HG03039 (cell line): Measurements from ENCODE around the gene A4GNT.
"Not testable (repeated sequence)": the region's sequence is repeated elsewhere in the genome, so short reads cannot be mapped to it uniquely, and the experiment has no call there.

Source experiments
- ATAC-seq: cut with Tn5 transposase; IDR thresholded peaks from one replicate; pipeline ENCODE4 v1.9.1; 2021; ENCODE audit warnings: mild to moderate bottlenecking, moderate library complexity; ENCODE audit not compliant: unreplicated experiment

The A4GNT gene

DNA sequence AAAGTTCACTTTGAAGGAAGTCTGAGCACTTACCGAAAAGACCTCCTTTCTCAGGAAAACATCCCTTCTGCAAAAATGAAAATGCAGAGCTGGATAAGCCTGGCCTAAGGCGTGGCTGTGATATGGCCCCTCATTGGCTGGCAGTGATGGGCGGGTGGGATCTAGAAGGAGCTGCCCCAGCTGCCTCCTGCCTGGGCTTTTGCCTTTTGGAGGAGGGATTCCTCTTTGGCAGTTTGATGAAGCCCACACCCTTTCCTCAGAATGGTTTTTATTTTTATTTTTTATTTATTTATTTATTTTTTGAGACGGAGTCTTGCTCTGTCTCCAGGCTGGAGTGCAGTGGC, 12.8 kb downstream of the A4GNT start:
- ATAC-seq = no peak

DNA sequence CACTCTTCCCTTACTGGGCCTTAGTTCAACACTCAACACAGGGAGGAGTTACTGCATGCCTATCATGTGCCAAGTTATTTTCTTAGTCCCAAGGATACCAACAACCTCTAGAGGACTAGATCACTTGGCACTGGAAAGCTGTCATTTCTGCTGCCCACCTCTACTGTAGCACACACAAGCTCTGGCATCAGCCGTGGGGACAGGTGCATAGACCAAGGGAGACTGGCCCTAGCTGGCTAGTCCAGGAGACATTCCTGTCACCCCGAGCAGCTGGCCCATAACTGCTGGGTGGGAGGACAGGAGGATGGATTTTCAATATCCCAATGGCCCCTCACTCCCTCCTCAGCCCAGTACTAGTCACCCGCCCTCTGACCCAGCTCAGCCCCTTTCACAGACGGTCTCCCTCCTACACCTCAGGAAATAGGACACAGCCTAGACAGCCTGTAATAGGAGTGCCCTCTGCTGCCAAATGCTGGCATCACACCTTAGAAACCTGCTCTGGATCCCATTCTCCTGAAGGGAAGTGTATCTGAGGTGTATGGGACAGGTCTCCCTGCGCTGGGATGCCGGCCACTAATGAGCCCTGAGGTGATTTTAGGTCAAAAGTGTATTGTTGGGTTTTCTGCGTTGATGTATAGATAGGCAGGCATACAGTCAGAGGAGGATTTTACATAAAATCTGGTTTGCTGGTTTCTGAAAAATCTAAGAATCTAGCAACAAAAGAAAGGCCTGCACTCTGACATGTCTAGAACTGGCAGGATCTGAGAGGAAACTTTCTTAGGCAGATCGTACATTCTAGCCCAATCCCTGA, 13.4 kb downstream of the A4GNT start:
- peak; percentile 68 for ATAC-seq

DNA sequence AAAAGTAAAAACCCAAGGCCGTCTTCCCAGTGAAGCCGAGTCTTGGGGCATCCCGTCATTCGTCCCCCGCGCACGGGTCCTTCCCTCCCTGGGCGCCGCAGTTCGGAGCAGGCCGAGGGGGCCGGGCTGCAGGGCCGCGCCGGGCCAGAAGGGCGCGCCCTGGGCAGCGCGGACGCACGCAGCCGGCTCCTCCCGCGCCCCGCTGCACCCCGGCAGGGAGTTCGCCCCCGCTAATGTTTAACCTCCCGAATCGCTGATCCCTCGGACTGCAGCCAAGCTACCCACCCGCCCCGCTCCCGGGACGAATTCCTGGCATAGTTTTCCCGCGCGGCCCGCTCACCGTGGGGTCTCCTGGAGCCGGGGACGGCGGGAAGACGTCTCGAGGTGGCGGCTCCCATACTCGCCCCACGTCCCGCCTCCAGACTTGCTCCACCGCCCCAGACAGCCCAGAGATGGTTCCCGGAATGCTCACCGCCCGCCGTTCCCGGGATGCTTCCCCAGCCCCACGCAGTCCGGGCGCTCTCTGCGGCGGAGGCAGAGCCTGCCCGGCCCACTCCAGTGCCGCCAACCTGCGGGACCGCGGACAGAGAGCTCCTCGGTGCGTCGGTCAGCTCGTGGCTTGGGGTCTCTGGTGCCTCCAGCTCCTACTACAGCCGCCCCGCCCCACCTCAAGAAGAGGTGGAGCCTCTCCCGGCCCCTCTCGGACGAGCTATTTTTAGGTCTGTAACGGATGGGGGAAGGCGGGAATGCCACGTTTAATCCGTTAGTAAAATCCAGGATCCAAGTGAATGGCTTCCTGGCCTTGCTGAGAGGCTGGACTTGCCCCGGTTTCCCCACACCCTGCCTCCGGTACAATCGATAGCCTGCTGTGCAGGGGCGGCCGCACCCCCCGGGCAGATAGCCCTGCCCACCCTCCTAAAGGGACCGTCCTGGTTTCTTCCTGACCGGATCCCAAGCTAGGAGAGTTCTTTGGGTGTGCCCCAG, 16.9 kb downstream of the A4GNT start, which contains the start of gene DZIP1L:
TSS of gene DZIP1L (minus strand) at position 621 of the 984 bp plus-strand sequence. CDS start 11,637 bp downstream, outside the sequence.
- peak; percentile 49 for ATAC-seq

DNA sequence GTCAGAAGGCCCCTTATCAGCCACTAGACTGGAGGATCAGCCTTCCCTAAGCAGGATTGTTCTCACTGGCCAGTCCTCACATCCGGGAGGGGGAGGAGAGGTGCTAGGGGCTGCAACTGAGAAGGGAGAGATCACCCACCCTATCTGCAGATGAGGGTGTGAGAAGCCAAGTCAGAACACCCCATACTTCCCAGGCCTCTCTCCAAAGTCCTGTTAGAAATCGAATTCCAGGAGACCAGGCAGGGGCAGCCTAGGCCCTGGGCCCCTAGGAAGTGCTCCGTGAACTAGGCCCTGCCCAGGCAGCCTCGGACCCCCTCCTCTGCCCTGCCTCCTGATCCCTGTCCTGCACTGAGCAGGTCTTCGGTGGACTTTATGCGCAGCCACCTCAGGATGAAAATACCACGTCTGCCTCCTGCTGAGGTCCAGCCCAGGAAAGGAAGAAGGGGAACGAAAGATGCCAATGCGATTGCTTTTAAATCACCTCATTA, 17.7 kb downstream of the A4GNT start:
- ATAC-seq = no peak

DNA sequence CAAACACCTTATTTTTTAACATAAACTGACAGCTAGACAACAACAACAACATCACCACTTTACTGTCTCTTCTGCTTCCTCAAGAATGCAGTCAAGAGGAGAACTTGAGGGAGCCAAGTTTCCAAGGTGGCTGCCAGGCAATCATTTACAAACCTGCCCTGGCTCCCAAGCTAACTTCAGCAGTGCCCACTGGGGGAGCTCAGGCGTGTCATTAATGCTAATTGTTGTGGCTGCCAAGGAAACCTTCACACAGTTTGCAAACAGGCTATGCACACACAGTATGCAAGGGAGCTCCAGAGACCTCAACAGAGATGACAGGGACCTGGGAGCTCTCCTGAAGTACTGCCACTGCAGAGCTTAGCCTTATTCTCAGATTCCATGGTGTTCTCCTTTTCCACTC, 18.9 kb downstream of the A4GNT start:
- ATAC-seq = no peak

DNA sequence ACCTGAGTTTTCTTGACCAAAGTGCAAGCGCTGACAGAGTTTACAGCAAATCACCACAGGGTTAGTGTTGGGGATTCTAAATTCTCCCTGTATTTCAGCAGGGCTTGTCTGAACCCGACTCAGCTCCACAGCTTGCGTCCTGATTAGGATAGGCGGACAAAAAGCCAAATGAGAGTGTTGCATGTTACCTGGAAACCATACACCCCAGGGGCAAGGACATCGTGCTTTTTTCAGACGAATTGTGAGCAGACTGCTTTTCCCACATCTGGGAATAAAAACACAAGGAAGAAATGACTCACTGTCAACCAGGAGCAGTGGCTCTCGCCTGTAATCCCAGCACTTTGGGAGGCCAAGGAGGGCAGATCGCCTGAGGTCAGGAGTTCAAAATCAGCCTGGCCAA, 19.8 kb downstream of the A4GNT start:
- no peak for ATAC-seq

DNA sequence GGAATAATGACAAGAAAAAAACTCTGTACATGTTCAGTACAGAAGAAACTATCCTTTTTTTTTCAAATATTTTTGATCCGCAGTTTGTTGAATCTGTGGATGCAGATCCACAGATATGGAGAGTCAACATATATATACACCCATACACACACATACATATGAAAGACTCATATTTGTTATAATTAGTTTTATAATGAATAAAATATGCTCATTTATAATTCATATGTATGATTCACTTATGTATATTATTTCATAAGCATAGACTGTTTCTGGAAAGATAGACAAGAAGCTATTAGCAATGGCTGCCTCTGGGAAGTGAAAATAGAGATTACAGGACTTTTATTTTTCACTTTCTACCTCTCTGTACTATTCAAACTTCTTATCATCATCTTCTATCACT, 26.6 kb downstream of the A4GNT start:
- no peak for ATAC-seq

DNA sequence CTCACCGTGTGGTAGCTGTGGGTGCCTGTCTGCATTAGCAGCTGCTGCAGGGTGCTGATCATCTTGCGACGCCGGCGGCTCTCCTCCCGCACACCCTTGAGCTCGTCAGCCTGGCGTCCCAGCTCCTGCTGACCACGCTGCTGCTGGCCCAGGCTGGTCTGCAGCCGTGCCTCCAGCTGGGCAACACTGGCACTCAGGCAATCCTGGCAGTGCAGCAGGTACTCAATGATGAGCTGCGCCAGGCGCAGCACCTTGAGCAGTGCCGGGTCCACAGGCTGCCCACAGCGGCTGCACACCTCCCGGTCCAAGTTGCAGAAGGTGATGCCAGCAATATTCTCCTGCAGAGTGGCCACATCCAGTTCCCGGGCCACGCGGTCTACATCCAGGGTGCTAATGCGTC, 28.7 kb downstream of the A4GNT start:
- ATAC-seq = no peak

DNA sequence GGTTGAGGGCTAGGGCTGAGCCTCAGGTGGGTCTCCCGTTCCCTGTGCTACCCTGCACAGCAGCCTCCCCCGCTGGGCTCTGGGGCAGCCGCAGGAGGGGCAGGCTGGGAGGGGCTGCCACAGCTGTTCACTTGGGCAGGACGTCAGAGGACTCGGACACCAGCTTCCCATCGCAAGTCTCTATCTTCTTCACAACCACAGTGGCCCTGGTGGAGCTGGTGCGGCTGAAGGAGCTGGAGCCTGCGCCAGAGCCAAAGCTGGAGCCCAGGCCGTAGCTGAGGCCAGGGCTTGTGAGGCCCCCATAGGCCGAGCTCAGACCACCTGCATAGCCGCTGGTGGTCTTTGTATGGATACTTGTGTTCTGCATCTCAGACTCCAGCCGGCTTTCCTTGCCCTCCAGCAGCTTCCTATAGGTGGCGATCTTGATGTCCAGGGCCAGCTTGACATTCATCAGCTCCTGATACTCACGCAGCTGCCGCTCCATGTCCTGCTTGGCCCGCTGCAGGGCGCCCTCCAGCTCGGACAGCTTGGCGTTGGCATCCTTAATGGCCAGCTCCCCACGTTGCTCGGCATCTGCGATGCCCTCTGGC, 30.7 kb downstream of the A4GNT start:
- not testable (repeated sequence) for ATAC-seq

DNA sequence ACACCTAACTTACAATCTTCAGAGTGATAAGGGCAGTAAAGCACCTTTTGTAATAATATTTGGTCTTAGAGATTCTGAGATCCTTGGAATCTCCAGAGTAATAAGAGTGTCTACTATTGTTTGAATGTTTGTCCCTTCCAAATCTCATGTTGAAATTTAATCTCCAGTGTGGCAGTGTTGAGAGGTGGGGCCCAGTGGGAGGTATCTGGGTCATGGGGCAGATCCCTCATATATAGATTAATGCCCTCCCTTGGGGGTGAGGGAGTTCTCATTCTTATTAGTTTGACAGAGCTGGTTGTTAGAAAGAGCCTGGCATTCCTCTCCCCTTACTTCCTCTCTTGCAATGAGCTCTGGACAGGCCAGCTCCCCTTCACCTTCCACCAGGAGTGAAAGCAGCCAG, 32.8 kb downstream of the A4GNT start:
- no peak for ATAC-seq

DNA sequence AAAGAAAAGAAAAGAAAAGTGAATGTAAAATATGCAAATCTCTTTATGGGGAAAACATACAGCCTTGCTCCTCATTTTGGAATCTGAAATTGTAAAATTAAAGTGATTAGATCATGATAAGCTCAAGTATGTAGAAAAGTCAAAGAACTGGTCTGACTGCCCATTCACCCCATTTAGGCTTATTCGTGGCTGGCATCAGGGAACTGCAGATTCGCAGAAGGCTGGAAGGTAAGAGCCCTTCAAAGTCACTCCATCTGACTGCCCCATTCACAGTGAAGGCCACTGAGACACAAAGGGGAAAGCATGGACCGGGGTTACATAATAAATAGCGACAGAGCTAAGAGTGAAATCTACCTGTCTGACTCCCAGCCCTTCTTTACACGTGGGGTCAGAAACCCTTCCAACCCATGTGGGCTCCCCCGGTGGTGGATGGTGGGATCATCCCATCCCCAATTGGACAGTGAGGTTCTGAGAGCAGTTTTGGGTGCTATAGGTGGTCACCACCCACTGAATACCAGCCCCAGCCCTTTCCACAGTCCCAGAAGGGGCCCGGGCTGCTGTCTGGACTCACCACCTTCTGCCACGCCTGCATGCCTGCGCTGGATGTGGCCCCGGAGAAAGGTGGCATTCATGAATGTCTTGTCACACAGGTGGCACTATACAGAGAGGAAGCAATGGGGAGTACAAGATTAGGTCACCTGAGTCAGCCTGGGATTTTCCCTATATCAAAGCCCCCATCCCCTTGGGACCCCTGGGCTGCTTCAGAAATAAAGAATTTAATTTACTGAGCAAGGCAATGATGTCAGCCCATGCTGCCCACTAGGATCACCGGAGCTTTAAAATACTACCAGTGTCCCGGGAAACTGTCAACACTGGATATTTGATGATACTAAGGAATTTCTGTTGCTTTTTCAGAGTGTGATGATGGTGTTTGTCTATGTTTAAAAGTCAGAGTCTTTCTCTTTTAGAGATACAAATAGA, 34.7 kb downstream of the A4GNT start:
- ATAC-seq = no peak

DNA sequence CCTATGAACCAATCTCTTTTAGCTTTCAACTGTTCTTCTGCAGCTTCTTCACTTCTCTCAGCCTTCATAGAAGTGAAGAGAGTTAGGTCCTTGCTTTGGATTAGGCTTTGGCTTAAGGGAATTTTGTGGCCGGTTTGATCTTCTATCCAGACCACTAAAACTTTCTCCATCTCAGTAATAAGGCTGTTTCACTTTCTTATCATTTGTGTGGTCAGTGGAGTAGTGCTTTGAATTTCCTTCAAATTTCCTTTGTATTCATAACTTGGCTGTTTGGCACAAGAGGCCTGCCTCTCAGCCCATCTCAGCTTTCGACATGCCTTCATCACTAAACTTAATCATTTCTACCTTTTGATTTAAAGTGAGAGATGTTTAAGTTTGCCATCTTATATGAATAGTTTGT, 38.5 kb downstream of the A4GNT start:
- ATAC-seq = no peak

DNA sequence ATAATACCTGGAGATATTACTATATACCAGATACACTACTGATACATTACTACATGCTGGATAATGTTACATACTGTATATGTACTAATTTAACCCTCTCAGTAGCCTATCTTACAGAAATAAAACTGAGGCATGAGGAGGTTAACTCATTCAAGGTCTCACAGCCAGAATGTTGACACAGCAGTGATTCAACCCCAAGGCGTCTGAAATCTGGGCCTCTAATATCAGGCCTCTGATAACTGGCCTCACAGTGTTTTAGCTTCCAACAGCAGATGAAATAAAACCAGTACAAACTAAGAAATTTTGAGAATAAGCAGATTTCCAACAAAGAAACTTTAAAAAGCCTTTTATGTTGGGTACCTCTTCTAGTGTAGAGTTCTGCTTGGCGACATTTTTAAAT, 40.2 kb downstream of the A4GNT start:
- no peak for ATAC-seq

DNA sequence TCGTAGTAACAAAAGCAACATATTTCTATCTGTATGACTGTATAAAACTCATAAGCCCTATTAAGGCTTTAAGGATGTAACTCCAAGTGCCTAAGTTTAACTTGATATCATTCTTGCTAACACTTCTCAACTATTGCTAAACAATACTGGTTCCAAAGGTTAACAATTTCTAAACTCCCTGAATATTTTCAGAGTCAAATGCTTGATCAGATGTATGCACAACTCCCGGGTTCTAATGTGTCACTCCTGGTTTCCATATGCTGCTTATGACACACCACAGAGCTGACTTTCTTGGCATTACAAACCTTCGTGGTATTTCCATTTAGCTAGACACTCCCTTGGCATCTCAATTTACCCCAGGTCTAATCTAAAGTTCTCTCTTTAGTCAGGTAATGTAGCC, 43.1 kb downstream of the A4GNT start:
- ATAC-seq = no peak

DNA sequence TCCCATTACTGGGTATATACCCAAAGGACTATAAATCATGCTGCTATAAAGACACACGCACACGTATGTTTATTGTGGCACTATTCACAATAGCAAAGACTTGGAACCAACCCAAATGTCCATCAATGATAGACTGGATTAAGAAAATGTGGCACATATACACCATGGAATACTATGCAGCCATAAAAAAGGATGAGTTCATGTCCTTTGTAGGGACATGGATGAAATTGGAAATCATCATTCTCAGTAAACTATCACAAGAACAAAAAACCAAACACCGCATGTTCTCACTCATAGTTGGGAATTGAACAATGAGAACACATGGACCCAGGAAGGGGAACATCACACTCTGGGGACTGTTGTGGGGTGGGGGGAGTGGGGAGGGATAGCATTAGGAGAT, 46.4 kb downstream of the A4GNT start:
- ATAC-seq = not testable (repeated sequence)

DNA sequence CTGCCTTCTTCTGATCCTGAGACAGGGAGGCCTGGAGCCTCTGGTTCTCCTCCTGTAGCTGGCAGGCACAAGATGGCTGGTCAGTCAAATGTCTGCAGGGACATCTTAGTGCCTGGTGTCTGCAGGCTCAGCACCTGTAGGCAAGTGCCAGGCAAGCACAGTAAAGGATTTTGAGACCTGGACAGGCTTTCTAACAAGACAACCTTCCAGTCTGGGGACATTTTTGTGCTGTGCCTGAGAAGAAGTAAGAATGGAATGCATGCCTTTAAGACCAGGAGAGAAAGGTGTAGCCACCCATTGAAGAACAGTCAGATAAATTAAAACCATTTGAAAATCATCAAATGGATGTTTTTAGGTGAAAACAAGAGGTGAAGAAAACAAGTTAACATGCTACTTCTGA, 48.0 kb downstream of the A4GNT start:
- ATAC-seq = no peak

DNA sequence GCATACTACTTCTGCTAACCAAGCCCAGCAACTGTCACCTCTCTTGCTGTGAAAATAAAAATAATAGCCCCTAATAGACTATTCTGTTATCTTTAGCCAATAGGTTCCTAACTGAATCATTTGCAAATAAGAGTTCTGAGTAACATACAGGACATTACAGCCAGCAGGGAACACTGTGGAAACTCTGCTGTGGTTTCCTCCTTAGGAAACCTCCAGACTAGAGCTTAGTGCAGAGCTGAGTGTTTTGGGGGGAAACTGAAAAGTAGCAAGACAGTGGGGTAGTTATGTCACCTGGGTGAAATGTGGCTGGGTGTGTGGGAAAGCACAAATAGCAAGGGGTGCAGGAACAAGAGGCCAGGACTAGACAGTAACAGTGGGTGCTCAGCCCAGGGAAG, 49.2 kb downstream of the A4GNT start:
- no peak for ATAC-seq

DNA sequence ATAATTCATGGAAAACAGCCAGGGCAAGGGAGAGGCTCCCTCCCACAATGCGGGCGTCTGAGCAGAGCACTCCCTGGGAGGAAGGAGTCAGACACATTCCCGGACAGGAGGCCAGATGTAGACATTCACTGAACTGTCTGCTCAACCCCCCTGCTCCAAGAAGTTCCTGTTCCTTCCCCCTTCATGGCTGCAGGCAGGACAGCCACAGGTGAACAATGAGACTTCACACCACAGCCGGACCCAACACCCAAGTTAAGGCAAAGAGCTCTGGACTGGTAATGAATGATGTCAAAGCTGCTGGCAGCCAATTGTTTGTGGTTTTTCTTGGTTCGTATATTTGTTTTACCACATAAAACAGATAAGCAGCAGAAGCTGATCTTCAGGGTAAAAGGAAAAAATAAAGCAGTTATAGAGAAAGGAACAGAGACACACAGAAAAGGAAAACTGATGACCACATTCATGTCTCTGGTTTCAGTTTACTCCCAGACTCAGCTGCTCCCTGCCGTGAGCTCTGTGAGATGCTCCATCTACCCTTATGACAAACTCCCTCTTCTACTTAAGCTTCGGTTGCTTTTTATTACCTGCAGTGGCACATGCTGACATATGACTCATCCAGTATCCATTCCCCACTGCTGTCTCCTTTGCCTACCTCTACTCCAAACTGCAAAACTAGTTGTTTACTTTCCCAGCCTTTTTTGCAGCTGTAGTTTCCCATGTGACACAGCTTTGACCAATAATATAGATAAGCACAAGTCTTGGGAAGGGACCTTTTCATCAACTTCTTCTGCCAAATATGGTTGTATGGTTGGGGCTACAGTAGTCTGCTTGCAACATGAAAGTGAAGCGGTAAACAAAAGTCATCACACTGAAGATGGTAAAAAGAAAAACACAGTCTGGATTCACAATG, 49.9 kb downstream of the A4GNT start:
- ATAC-seq = no peak
